Neural cell (in vitro differentiated cells): ENCODE measurements around the gene CXCR5. TPM values are rescaled to one million over a fixed set of nuclear protein-coding genes. Genes with fewer than 3 reads are reported as not detected.

ENCODE experiments used
- H2AFZ ChIP-seq: fragments of 200-600, 300-800 bp; sonication (generic), shearing (Covaris generic); 2 replicates; pipeline ENCODE4 v1.6.0; 2014; ENCODE audit warnings: low read depth, mild to moderate bottlenecking, antibody characterized with exemption, low read length, moderate library complexity
- H3F3A ChIP-seq: fragments of 200-600 bp; shearing (Covaris generic); 2 replicates; pipeline ENCODE4 v1.6.1; 2016; ENCODE audit warnings: mild to moderate bottlenecking, moderate library complexity, mixed read lengths, antibody characterized with exemption, low read length; ENCODE audit not compliant: insufficient read depth, poor library complexity, severe bottlenecking
- H3K27ac ChIP-seq: fragments of 200-600, 300-800 bp; sonication (generic), shearing (Covaris generic); 2 replicates; pipeline ENCODE4 v1.5.1; 2014; ENCODE audit warnings: mild to moderate bottlenecking, low read length, moderate library complexity
- H3K27me3 ChIP-seq: fragments of 300-800, 200-600 bp; sonication (generic), shearing (Covaris generic); 2 replicates; pipeline ENCODE4 v1.6.0; 2014; ENCODE audit warnings: mild to moderate bottlenecking, low read depth, low read length, moderate library complexity; ENCODE audit not compliant: insufficient read depth
- H3K36me3 ChIP-seq: fragments of 300-800, 200-600 bp; sonication (generic), shearing (Covaris generic); 2 replicates; pipeline ENCODE4 v1.5.1; 2014; ENCODE audit warnings: mild to moderate bottlenecking, antibody characterized with exemption, low read length, moderate library complexity; ENCODE audit not compliant: insufficient read depth
- H3K4me2 ChIP-seq: fragments of 300-800, 200-600 bp; sonication (generic), shearing (Covaris generic); 2 replicates; pipeline ENCODE4 v1.6.0; 2014; ENCODE audit warnings: mild to moderate bottlenecking, low read length
- H3K4me3 ChIP-seq: fragments of 300-800, 200-600 bp; sonication (generic), shearing (Covaris generic); 2 replicates; pipeline ENCODE4 v1.5.1; 2014; ENCODE audit warnings: mild to moderate bottlenecking, low read length, moderate library complexity
- H3K79me2 ChIP-seq: fragments of 200-600 bp; shearing (Covaris generic); replicated peaks from 2 replicates; pipeline ENCODE4 v1.6.0; 2014; ENCODE audit warnings: mild to moderate bottlenecking, low read length, moderate library complexity; ENCODE audit not compliant: insufficient read depth
- H3K9ac ChIP-seq: fragments of 300-800, 200-600 bp; sonication (generic), shearing (Covaris generic); 2 replicates; pipeline ENCODE4 v1.6.1; 2016; ENCODE audit warnings: mild to moderate bottlenecking, low read length, mixed read lengths
- H3K9me2 ChIP-seq: fragments of 200-600 bp; shearing (Covaris generic); 2 replicates; pipeline ENCODE4 v1.6.1; 2016; ENCODE audit warnings: mild to moderate bottlenecking, low read length, mixed read lengths; ENCODE audit not compliant: insufficient read depth
- H3K9me3 ChIP-seq: fragments of 200-600, 300-800 bp; sonication (generic), shearing (Covaris generic); 2 replicates; pipeline ENCODE4 v1.6.1; 2016; ENCODE audit warnings: mild to moderate bottlenecking, mixed run types, low read length, moderate library complexity, mixed read lengths
- H4K20me1 ChIP-seq: fragments of 200-600 bp; shearing (Covaris generic); 2 replicates; pipeline ENCODE4 v1.6.1; 2016; ENCODE audit warnings: mild to moderate bottlenecking, mixed run types; ENCODE audit not compliant: insufficient read depth
- EP300 ChIP-seq: fragments of 450-650 bp; conservative IDR thresholded peaks from 2 replicates; pipeline ENCODE4 v1.6.1; 2014; ENCODE audit warnings: antibody characterized with exemption, mild to moderate bottlenecking, moderate library complexity; ENCODE audit not compliant: poor library complexity, severe bottlenecking
- EZH2 ChIP-seq: fragments of 200-600, 300-800 bp; shearing (Covaris generic), sonication (generic); IDR thresholded peaks from 2 replicates; pipeline ENCODE4 v1.6.1; 2014; ENCODE audit warnings: antibody characterized with exemption, low read length, borderline replicate concordance, mild to moderate bottlenecking; ENCODE audit not compliant: insufficient read depth, poor library complexity, severe bottlenecking
- MXI1 ChIP-seq: fragments of 450-650 bp; conservative IDR thresholded peaks from 2 replicates; pipeline ENCODE4 v1.6.1; 2014; ENCODE audit warnings: antibody characterized with exemption, mild to moderate bottlenecking; ENCODE audit not compliant: poor library complexity, severe bottlenecking
- POLR2AphosphoS5 ChIP-seq: IDR thresholded peaks from 2 replicates; pipeline ENCODE4 v1.6.1; 2012
- RAD21 ChIP-seq: fragments of 450-650 bp; conservative IDR thresholded peaks from 2 replicates; pipeline ENCODE4 v1.6.1; 2014; ENCODE audit warnings: antibody characterized with exemption, mild to moderate bottlenecking, moderate library complexity
- REST ChIP-seq: IDR thresholded peaks from 2 replicates; pipeline ENCODE4 v1.6.1; 2012; ENCODE audit warnings: borderline replicate concordance
- SMC3 ChIP-seq: fragments of 450-650 bp; conservative IDR thresholded peaks from 2 replicates; pipeline ENCODE4 v1.6.1; 2014; ENCODE audit warnings: antibody characterized with exemption, mild to moderate bottlenecking, moderate library complexity; ENCODE audit not compliant: poor library complexity
- TAF1 ChIP-seq: IDR thresholded peaks from 2 replicates; pipeline ENCODE4 v1.6.1; 2012; ENCODE audit warnings: low read depth
- polyA plus RNA-seq: library from polyadenylated mRNA; depleted of rRNA; stranded (reverse); fragments of >200 nt; gene quantifications from 2 replicates; pipeline ENCODE4 v1.2.3, GENCODE V29; 2014
- TF ChIP-seq, protein P1 (sequence below): fragments of 450-650 bp; IDR thresholded peaks from 2 replicates; pipeline ENCODE4 v1.5.1; 2014; ENCODE audit warnings: antibody characterized with exemption, mild to moderate bottlenecking, moderate library complexity; ENCODE audit not compliant: poor library complexity, severe bottlenecking

CXCR5 gene
- polyA plus RNA-seq, 1 donor from 2014 or later: not detected

DNA sequence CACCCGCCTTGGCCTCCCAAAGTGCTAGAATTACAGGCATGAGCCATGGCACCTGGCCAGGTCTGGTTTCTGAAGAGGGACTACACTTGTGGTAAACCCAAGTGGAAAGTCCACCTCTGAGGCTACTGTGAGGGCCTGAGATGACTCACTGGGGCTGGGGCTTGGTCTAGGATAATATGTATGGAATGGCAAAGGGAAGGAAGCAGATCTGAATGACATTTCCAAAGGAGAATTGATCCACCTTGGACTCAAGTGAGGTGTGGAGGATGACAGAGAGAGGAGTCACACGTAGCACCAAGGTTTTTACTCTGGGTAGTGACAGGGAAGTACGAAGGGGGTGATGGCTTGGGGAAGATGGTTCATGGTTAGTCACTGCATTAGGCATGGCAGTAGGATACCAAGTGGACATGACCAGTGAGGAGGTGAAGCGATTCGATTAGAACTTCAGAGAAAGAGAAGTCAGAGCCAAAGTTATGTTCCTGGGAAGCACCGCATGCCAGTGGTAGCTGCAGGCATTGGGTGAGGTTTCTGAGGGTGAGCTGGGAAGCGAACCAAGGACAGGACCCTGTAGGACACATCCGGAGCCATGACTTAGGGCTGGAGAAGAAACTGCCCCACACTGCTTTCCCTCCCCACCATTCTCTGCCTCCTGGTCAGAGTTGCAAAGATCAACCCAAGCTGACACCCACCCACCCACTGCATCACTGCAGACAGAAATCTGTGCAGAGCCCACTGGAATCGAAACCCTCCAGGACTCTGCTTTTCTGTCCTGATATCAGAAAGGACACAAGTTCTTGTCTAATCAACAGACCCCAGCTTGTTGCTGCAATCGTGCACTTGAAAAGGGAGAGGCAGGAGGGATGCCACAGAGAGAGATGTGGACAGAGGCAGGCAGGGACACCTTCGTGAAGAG, 55.1 kb downstream of the CXCR5 start:
- Histone ChIP-seq H3K9me3 (no peaks in the 10 kb centered on the region), H3K9ac (peak overlapping the region; percentile 53), H3K36me3 (no peaks in the 10 kb centered on the region), H3K27ac (peak overlapping the region; percentile 78), H2AFZ (peak overlapping the region; percentile 10), H4K20me1 (no peaks in the 10 kb centered on the region), H3K9me2 (no peaks in the 10 kb centered on the region), H3K4me3 (peak overlapping the region; percentile 48), H3K4me2 (no peak overlapping the region), H3K27me3 (no peaks in the 10 kb centered on the region), H3K79me2 (no peaks in the 10 kb centered on the region), H3F3A (no peaks in the 10 kb centered on the region)
- TF ChIP-seq SMC3 (no peak), RAD21 (no peak), REST (no peak)
- TF ChIP-seq, protein P1, sequence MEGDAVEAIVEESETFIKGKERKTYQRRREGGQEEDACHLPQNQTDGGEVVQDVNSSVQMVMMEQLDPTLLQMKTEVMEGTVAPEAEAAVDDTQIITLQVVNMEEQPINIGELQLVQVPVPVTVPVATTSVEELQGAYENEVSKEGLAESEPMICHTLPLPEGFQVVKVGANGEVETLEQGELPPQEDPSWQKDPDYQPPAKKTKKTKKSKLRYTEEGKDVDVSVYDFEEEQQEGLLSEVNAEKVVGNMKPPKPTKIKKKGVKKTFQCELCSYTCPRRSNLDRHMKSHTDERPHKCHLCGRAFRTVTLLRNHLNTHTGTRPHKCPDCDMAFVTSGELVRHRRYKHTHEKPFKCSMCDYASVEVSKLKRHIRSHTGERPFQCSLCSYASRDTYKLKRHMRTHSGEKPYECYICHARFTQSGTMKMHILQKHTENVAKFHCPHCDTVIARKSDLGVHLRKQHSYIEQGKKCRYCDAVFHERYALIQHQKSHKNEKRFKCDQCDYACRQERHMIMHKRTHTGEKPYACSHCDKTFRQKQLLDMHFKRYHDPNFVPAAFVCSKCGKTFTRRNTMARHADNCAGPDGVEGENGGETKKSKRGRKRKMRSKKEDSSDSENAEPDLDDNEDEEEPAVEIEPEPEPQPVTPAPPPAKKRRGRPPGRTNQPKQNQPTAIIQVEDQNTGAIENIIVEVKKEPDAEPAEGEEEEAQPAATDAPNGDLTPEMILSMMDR: no peak

DNA sequence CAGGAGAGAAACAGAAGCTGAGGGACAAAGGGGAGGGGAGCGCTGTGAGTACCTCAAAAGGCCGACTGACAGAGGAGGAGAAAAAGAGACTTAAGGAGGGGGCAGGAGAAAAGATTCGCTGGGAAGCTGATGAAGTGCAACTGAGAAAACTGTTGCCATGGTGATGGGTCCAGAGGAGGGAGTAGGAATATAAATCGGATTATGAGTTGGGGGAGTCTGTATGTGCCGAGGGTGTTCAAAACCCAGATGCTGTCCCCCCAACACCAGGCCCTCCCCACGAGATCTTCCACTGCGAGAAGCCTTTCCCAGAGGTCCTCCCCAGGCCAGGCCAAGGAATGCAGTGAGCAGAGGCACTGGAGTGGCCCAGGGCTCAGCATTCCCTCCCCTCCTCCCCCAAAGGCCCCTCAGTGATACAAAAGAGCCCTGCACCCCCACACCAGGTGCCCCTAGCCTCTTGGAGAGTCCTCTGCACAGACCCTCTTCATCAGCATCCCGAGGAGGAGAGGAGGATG, 55.8 kb downstream of the CXCR5 start:
- H3K4me3 ChIP-seq: peak overlapping the region; percentile 48
- H3K9me2 ChIP-seq: no peaks in the 10 kb centered on the region
- H4K20me1 ChIP-seq: no peaks in the 10 kb centered on the region
- no peaks in the 10 kb centered on the region for H3K27me3 ChIP-seq
- TF ChIP-seq SMC3 (peak; percentile 13), RAD21 (no peak), TAF1 (no peak), EP300 (no peak), MXI1 (no peak), REST (no peak), EZH2 (no peak), POLR2AphosphoS5 (peak; percentile 50)
- TF ChIP-seq, protein P1: no peak
- no peaks in the 10 kb centered on the region for H3K79me2 ChIP-seq
- peak overlapping the region; percentile 21 for H3K4me2 ChIP-seq
- H3K9me3 ChIP-seq: no peaks in the 10 kb centered on the region
- H3K36me3 ChIP-seq: no peaks in the 10 kb centered on the region
- H3F3A ChIP-seq: no peaks in the 10 kb centered on the region
- peak overlapping the region; percentile 78 for H3K27ac ChIP-seq
- peak overlapping the region; percentile 53 for H3K9ac ChIP-seq
- H2AFZ ChIP-seq: peak overlapping the region; percentile 19
